HG03159 (cell line): ENCODE results near the gene MINK1.

Source experiments
- ATAC-seq: cut with Tn5 transposase; IDR thresholded peaks from one replicate; pipeline ENCODE4 v1.9.1; 2021; ENCODE audit warnings: mild to moderate bottlenecking, moderate library complexity; ENCODE audit not compliant: unreplicated experiment

Gene MINK1

DNA sequence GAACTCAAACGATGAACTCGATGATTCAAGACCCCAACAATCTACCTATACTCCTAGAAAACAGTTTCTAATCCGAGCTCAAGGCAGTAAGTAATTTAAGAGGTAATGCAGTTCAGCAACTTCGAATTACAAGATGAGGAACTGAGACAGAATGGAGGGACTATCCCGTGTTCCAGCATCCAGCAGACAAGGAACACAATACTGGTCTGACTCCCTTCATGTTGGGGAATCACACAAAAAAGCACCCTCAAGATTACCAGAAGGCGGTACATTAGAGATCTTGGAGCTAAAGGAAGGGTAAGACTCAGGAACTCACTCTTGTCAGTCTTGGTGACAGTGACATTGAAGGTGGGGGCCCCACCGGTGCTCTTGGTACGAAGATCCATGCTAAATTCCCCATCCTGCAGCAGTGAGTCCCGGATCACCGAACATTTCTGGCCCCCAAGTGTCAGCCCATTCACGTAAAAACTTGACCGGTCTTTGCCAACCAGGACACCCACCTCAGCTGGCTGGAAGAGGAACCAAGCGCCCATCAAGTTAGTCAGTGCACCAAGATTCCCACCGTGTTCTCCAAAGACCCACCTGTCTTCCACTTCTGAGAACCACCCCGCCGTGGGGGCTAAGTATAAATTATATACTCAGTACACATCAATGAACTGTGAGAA, 113.3 kb downstream of the MINK1 start:
- no peak for ATAC-seq

GRCh38 chr17:4947010-4947410, 113.9 kb downstream of the MINK1 start:
- ATAC-seq, result no peak
